ENCODE measurements around the gene CLCN2.

CLCN2 gene

DNA sequence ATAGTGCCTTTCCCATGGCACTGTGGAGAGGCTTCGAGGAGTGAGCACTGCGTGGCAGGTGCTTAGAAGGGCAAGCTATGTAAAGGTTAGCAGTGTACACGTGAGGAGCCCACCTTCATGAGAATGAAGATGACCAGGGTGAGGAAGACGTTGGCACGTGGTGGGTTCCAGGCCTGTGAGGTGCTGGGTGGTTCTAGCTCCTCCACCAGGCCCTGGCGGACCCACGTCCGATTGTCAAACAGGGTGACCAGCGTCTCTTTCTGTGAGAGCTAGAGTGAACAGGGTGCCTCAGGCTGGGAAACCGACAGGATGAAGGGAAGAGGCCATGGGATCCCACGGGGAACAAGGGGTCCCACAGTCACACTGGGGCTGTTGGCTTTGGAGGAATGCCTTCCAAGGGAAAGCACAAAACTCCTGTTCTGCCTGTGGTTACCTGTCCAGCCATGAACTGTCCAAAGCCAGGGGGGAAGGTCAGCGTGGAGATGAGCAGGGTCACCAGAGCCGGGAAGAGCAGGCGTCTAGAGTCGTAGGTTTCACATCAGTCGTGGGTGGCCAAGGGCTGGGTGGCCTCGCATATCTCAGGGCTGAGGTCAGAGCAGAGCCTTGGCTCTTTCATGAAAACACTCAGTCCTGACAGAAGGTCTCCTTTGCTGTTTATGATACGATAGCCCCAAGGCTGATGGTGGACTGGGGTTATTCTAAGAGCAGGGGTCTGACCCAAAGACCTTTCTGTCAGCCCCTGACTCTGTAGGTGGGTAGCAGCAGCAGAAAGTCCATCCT is 6.0 kb downstream of the CLCN2 start:
- H3K9me3 ChIP-seq (ENCODE audit: insufficient read depth, low read length) = no peaks in the 10 kb centered on the region
- no peaks in the 10 kb centered on the region for H4K20me1 ChIP-seq (ENCODE audit: low read depth, low read length)
- TF ChIP-seq, protein P1, sequence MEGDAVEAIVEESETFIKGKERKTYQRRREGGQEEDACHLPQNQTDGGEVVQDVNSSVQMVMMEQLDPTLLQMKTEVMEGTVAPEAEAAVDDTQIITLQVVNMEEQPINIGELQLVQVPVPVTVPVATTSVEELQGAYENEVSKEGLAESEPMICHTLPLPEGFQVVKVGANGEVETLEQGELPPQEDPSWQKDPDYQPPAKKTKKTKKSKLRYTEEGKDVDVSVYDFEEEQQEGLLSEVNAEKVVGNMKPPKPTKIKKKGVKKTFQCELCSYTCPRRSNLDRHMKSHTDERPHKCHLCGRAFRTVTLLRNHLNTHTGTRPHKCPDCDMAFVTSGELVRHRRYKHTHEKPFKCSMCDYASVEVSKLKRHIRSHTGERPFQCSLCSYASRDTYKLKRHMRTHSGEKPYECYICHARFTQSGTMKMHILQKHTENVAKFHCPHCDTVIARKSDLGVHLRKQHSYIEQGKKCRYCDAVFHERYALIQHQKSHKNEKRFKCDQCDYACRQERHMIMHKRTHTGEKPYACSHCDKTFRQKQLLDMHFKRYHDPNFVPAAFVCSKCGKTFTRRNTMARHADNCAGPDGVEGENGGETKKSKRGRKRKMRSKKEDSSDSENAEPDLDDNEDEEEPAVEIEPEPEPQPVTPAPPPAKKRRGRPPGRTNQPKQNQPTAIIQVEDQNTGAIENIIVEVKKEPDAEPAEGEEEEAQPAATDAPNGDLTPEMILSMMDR (IDR thresholded peaks at IDR 0.05; ENCODE audit: insufficient read depth, low read length, poor library complexity, severe bottlenecking) = no peak
- no peak for TF ChIP-seq EZH2phosphoT487 (conservative IDR thresholded peaks at IDR 0.05; ENCODE audit: low read length)
- no peaks in the 10 kb centered on the region for H3K36me3 ChIP-seq (ENCODE audit: low read length)
- no peak overlapping the region for H3K9ac ChIP-seq (ENCODE audit: low read length)
- H2AFZ ChIP-seq (ENCODE audit: low read depth, low read length, severe bottlenecking) = no peak overlapping the region
- no peaks in the 10 kb centered on the region for H3K9me2 ChIP-seq (replicated peaks; ENCODE audit: insufficient read depth, low read length)
- no peaks in the 10 kb centered on the region for H3F3A ChIP-seq (ENCODE audit: insufficient read depth)
- no peak overlapping the region for H3K27ac ChIP-seq (ENCODE audit: low read depth, low read length)
- H3K4me3 ChIP-seq (ENCODE audit: insufficient read depth, low read length, poor library complexity, severe bottlenecking) = no peak overlapping the region
- H3K4me2 ChIP-seq (ENCODE audit: low read depth, low read length, poor library complexity, severe bottlenecking) = no peak overlapping the region
- no peaks in the 10 kb centered on the region for H3K79me2 ChIP-seq (ENCODE audit: insufficient read depth, low read length)
- no peaks in the 10 kb centered on the region for H3K27me3 ChIP-seq (ENCODE audit: low read length)

DNA sequence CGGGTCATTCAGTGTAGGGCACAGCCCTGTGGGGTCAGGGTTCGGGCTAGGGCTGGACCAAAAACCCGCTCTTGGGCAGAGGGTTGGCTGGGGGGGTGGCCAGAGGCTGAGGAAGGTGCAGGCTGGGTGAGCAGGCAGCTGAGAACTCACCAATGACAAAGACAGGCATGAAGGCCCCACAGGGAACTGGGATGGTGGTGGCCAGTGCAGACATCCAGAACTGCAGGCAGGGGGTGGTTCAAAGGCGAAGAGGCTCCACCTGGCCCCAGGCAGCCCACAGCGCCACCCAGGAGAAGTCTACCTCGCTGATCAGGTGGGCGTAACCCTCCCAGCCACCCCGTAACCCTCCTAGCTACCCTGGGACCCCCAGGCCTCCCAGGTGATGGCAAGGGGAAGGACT is 6.7 kb downstream of the CLCN2 start:
- H3K27ac ChIP-seq (ENCODE audit: low read depth, low read length) = no peak overlapping the region
- H4K20me1 ChIP-seq (ENCODE audit: low read depth, low read length) = no peaks in the 10 kb centered on the region
- no peaks in the 10 kb centered on the region for H3F3A ChIP-seq (ENCODE audit: insufficient read depth)
- H3K36me3 ChIP-seq (ENCODE audit: low read length) = no peaks in the 10 kb centered on the region
- H3K79me2 ChIP-seq (ENCODE audit: insufficient read depth, low read length) = no peaks in the 10 kb centered on the region
- no peaks in the 10 kb centered on the region for H3K9me3 ChIP-seq (ENCODE audit: insufficient read depth, low read length)
- no peak overlapping the region for H3K4me3 ChIP-seq (ENCODE audit: insufficient read depth, low read length, poor library complexity, severe bottlenecking)
- H2AFZ ChIP-seq (ENCODE audit: low read depth, low read length, severe bottlenecking) = no peak overlapping the region
- TF ChIP-seq EZH2phosphoT487 (conservative IDR thresholded peaks at IDR 0.05; ENCODE audit: low read length) = no peak
- no peak overlapping the region for H3K4me2 ChIP-seq (ENCODE audit: low read depth, low read length, poor library complexity, severe bottlenecking)
- no peaks in the 10 kb centered on the region for H3K27me3 ChIP-seq (ENCODE audit: low read length)
- H3K9ac ChIP-seq (ENCODE audit: low read length) = no peak overlapping the region
- no peaks in the 10 kb centered on the region for H3K9me2 ChIP-seq (replicated peaks; ENCODE audit: insufficient read depth, low read length)

DNA sequence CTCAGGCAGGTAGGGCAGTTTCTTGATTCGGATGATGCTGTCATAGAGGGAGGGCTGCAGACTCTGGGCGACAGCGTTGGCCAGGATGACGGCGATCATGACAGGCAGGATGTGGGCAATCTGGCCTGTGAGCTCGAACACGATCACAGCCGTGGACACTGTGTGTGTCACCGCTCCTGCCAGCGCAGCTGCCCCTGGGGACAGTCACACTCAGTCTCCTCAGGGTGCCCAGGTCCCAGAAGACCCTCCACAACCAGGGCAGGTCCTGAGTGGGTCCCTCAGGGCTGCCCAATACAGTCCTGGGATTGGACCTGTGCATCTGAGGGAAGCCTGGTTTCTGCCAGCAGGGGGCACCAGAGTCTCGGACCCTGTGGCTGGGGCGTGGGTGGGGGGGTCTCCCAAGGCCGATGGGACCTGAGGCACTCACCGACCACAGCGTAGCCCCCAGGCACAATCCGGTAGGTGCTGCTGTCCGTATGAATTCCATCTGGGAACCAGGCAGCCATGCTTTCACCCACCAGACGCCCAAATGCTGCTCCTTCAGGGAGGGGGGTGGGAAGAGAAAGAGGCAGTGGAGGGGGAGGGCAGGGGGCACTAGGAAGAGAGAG is 7.2 kb downstream of the CLCN2 start:
- no peak overlapping the region for H3K9ac ChIP-seq (ENCODE audit: low read length)
- H3K79me2 ChIP-seq (ENCODE audit: insufficient read depth, low read length) = no peaks in the 10 kb centered on the region
- H4K20me1 ChIP-seq (ENCODE audit: low read depth, low read length) = no peaks in the 10 kb centered on the region
- no peaks in the 10 kb centered on the region for H3K27me3 ChIP-seq (ENCODE audit: low read length)
- H3K36me3 ChIP-seq (ENCODE audit: low read length) = no peaks in the 10 kb centered on the region
- H3K4me2 ChIP-seq (ENCODE audit: low read depth, low read length, poor library complexity, severe bottlenecking) = no peak overlapping the region
- no peak overlapping the region for H3K4me3 ChIP-seq (ENCODE audit: insufficient read depth, low read length, poor library complexity, severe bottlenecking)
- no peaks in the 10 kb centered on the region for H3F3A ChIP-seq (ENCODE audit: insufficient read depth)
- no peak overlapping the region for H2AFZ ChIP-seq (ENCODE audit: low read depth, low read length, severe bottlenecking)
- H3K9me2 ChIP-seq (replicated peaks; ENCODE audit: insufficient read depth, low read length) = no peaks in the 10 kb centered on the region
- H3K27ac ChIP-seq (ENCODE audit: low read depth, low read length) = no peak overlapping the region
- no peak for TF ChIP-seq EZH2phosphoT487 (conservative IDR thresholded peaks at IDR 0.05; ENCODE audit: low read length)
- TF ChIP-seq, protein P1 (IDR thresholded peaks at IDR 0.05; ENCODE audit: insufficient read depth, low read length, poor library complexity, severe bottlenecking) = peak; percentile 92
- H3K9me3 ChIP-seq (ENCODE audit: insufficient read depth, low read length) = no peaks in the 10 kb centered on the region

DNA sequence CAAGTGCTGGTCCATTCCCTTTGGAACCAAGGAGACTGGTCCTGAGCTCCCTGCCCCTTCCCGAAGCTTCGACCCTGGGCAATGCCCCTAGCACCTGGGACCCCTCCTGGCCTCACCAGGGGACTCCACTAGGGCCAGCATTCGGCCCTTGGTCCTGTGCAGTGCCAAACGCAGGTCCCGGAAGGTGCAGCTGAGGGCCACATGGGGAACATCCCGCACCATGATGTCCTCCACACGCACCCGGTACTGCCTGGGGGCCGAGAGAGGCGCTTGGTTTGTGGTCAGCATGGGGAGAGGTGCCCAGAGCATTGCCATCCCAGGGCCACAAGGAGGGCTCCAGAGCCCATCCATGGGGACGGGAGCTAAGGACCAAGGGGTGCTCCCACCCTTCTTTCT is 7.9 kb downstream of the CLCN2 start:
- no peaks in the 10 kb centered on the region for H3K79me2 ChIP-seq (ENCODE audit: insufficient read depth, low read length)
- no peak overlapping the region for H3K4me3 ChIP-seq (ENCODE audit: insufficient read depth, low read length, poor library complexity, severe bottlenecking)
- no peaks in the 10 kb centered on the region for H3K27me3 ChIP-seq (ENCODE audit: low read length)
- no peaks in the 10 kb centered on the region for H3F3A ChIP-seq (ENCODE audit: insufficient read depth)
- no peak overlapping the region for H3K4me2 ChIP-seq (ENCODE audit: low read depth, low read length, poor library complexity, severe bottlenecking)
- H2AFZ ChIP-seq (ENCODE audit: low read depth, low read length, severe bottlenecking) = no peak overlapping the region
- H3K9me2 ChIP-seq (replicated peaks; ENCODE audit: insufficient read depth, low read length) = no peaks in the 10 kb centered on the region
- H3K27ac ChIP-seq (ENCODE audit: low read depth, low read length) = no peak overlapping the region
- no peaks in the 10 kb centered on the region for H3K36me3 ChIP-seq (ENCODE audit: low read length)
- H3K9ac ChIP-seq (ENCODE audit: low read length) = no peak overlapping the region
- TF ChIP-seq, protein P1 (IDR thresholded peaks at IDR 0.05; ENCODE audit: insufficient read depth, low read length, poor library complexity, severe bottlenecking) = no peak
- TF ChIP-seq EZH2phosphoT487 (conservative IDR thresholded peaks at IDR 0.05; ENCODE audit: low read length) = no peak
- no peaks in the 10 kb centered on the region for H4K20me1 ChIP-seq (ENCODE audit: low read depth, low read length)
- no peaks in the 10 kb centered on the region for H3K9me3 ChIP-seq (ENCODE audit: insufficient read depth, low read length)

Data from SU-DHL-6 (cell line).